ENCODE results near the gene C19orf73. TPM values are rescaled to one million over a fixed set of nuclear protein-coding genes. Genes with fewer than 3 reads are reported as not detected.

The C19orf73 gene
- 0.43 TPM in 2 replicates for total RNA-seq

GRCh38 chr19:49118565-49119410 is at the start of gene C19orf73:
TSS of gene C19orf73 (minus strand) at chr19:49119143. CDS start at chr19:49119022, 121 bp downstream.

GRCh38 chr19:49157445-49158224 is 38.7 kb upstream of the C19orf73 start, which contains the start of gene TRPM4:
TSS of gene TRPM4 (plus strand) at chr19:49157792. CDS start at chr19:49157867, 75 bp downstream.

GRCh38 chr19:49155005-49155819 is 36.3 kb upstream of the C19orf73 start, which contains the start of gene HRC:
TSS of gene HRC (minus strand) at chr19:49155396. CDS start at chr19:49155237, 159 bp downstream.

GRCh38 chr19:49119411-49120324 is 725 bp upstream of the C19orf73 start, which contains the start of gene PPFIA3:
TSS of gene PPFIA3 (plus strand) at chr19:49119544. CDS start at chr19:49127874, 8,330 bp downstream.

GRCh38 chr19:49113762-49114629 is 4.9 kb downstream of the C19orf73 start, which contains the start of gene LIN7B:
TSS of gene LIN7B (plus strand) at chr19:49114370. CDS start at chr19:49114405, 35 bp downstream.

GRCh38 chr19:49085020-49085867 is 33.7 kb downstream of the C19orf73 start, which contains the start of gene SNRNP70:
TSS of gene SNRNP70 (plus strand) at chr19:49085451. CDS start at chr19:49086415, 964 bp downstream.

Other genes starting within 250 kb of the C19orf73 start
- gene PPP1R15A, start 246.7 kb downstream of the C19orf73 start, total RNA-seq = 34.9 and 52.9 TPM in 2 replicates
- 0.09 and 0.11 TPM in 2 replicates for gene TULP2, start 220.4 kb downstream of the C19orf73 start, total RNA-seq
- gene NUCB1, start 218.8 kb downstream of the C19orf73 start, total RNA-seq = 142 and 143 TPM in 2 replicates
- not detected in 2 replicates for gene DHDH, start 185.4 kb downstream of the C19orf73 start, total RNA-seq
- gene BAX, start 164.3 kb downstream of the C19orf73 start, total RNA-seq = 71.3 and 87.3 TPM in 2 replicates
- gene FTL, start 153.8 kb downstream of the C19orf73 start, total RNA-seq = 786 and 994 TPM in 2 replicates
- gene GYS1, start 125.8 kb downstream of the C19orf73 start, total RNA-seq = 13.4 and 13.8 TPM in 2 replicates
- 106 and 141 TPM in 2 replicates for gene RUVBL2, start 125.3 kb downstream of the C19orf73 start, total RNA-seq
- gene LHB, start 102.1 kb downstream of the C19orf73 start, total RNA-seq = 0.17 and 0.22 TPM in 2 replicates
- not detected in 2 replicates for gene CGB3, start 94.8 kb downstream of the C19orf73 start, total RNA-seq
- not detected in 2 replicates for gene CGB2, start 87.3 kb downstream of the C19orf73 start, total RNA-seq
- not detected in 2 replicates for gene CGB1, start 82.2 kb downstream of the C19orf73 start, total RNA-seq
- not detected in 2 replicates for gene CGB5, start 75.3 kb downstream of the C19orf73 start, total RNA-seq
- not detected in 2 replicates for gene CGB8, start 70.0 kb downstream of the C19orf73 start, total RNA-seq
- not detected in 2 replicates for gene CGB7, start 61.4 kb downstream of the C19orf73 start, total RNA-seq
- not detected in 2 replicates for gene NTF4, start 54.3 kb downstream of the C19orf73 start, total RNA-seq
- gene KCNA7, start 46.4 kb downstream of the C19orf73 start, total RNA-seq = under 0.01 TPM in 1 of 2 replicates, not detected in the other
- gene SNRNP70, start 33.7 kb downstream of the C19orf73 start, total RNA-seq = 149 and 151 TPM in 2 replicates
- gene LIN7B, start 4.8 kb downstream of the C19orf73 start, total RNA-seq = 1.2 and 2.8 TPM in 2 replicates
- 6.6 and 8.0 TPM in 2 replicates for gene PPFIA3, start 401 bp upstream of the C19orf73 start, total RNA-seq
- under 0.01 TPM in 1 of 2 replicates, not detected in the other for gene HRC, start 36.3 kb upstream of the C19orf73 start, total RNA-seq
- 16.2 and 17.2 TPM in 2 replicates for gene TRPM4, start 38.6 kb upstream of the C19orf73 start, total RNA-seq
- 0.43 and 0.52 TPM in 2 replicates for gene SLC6A16, start 206.0 kb upstream of the C19orf73 start, total RNA-seq
- not detected in 2 replicates for gene CD37, start 216.3 kb upstream of the C19orf73 start, total RNA-seq
- 61.4 and 79.1 TPM in 2 replicates for gene TEAD2, start 243.3 kb upstream of the C19orf73 start, total RNA-seq
- gene DKKL1, start 244.7 kb upstream of the C19orf73 start, total RNA-seq = 0.34 and 0.43 TPM in 2 replicates

Measured in dermis lymphatic vessel endothelial cell (primary cell).